MM.1S (cell line): Measurements from ENCODE around the gene HSDL1.

Source experiments
- DNase-seq: peaks from one replicate; pipeline ENCODE4 v3.0.0-alpha.2; 2015
- H2AFZ ChIP-seq: fragments of 300-600 bp; sonication (generic); 2 replicates; pipeline ENCODE4 v1.6.0; 2016; ENCODE audit warnings: antibody characterized with exemption, low read length
- H3F3A ChIP-seq: fragments of 300-600 bp; sonication (generic); 2 replicates; pipeline ENCODE4 v1.6.1; 2016; ENCODE audit warnings: mild to moderate bottlenecking, antibody characterized with exemption, low read length, moderate library complexity, mixed read lengths; ENCODE audit not compliant: insufficient read depth
- H3K27ac ChIP-seq: fragments of 300-600 bp; sonication (generic); 2 replicates; pipeline ENCODE4 v1.5.1; 2016; ENCODE audit warnings: mild to moderate bottlenecking, low read length
- H3K27me3 ChIP-seq: fragments of 300-600 bp; sonication (generic); replicated peaks from 2 replicates; pipeline ENCODE4 v1.6.0; 2016; ENCODE audit warnings: low read length; ENCODE audit not compliant: insufficient read depth
- H3K36me3 ChIP-seq: fragments of 300-600 bp; sonication (generic); replicated peaks from 2 replicates; pipeline ENCODE4 v1.6.1; 2016; ENCODE audit warnings: mild to moderate bottlenecking, low read length, mixed read lengths; ENCODE audit not compliant: insufficient read depth
- H3K4me1 ChIP-seq: fragments of 300-600 bp; sonication (generic); 2 replicates; pipeline ENCODE4 v1.6.1; 2016; ENCODE audit warnings: low read length, mixed read lengths
- H3K4me2 ChIP-seq: fragments of 300-600 bp; sonication (generic); 2 replicates; pipeline ENCODE4 v1.6.0; 2016; ENCODE audit warnings: low read depth, low read length
- H3K4me3 ChIP-seq: fragments of 300-600 bp; sonication (generic); 2 replicates; pipeline ENCODE4 v1.5.1; 2016; ENCODE audit warnings: low read length, mixed read lengths
- H3K79me2 ChIP-seq: fragments of 300-600 bp; sonication (generic); 2 replicates; pipeline ENCODE4 v1.6.1; 2016; ENCODE audit warnings: mixed run types, low read length, mixed read lengths
- H3K9ac ChIP-seq: fragments of 300-600 bp; sonication (generic); 2 replicates; pipeline ENCODE4 v1.6.1; 2016; ENCODE audit warnings: low read length, mixed read lengths
- H3K9me2 ChIP-seq: fragments of 300-600 bp; sonication (generic); replicated peaks from 2 replicates; pipeline ENCODE4 v1.6.1; 2016; ENCODE audit warnings: mild to moderate bottlenecking, low read length, mixed read lengths; ENCODE audit not compliant: insufficient read depth
- H3K9me3 ChIP-seq: fragments of 300-600 bp; sonication (generic); replicated peaks from 2 replicates; pipeline ENCODE4 v1.6.1; 2016; ENCODE audit warnings: mild to moderate bottlenecking, low read length, mixed read lengths; ENCODE audit not compliant: insufficient read depth
- H4K20me1 ChIP-seq: fragments of 300-600 bp; sonication (generic); 2 replicates; pipeline ENCODE4 v1.6.1; 2016; ENCODE audit warnings: mild to moderate bottlenecking, low read length, moderate library complexity, mixed read lengths; ENCODE audit not compliant: insufficient read depth
- EZH2 ChIP-seq: fragments of 300-600 bp; sonication (generic); optimal IDR thresholded peaks from 2 replicates; pipeline ENCODE3; 2017; ENCODE audit warnings: low read depth, mild to moderate bottlenecking, antibody characterized with exemption, low read length, mixed read lengths
- EZH2phosphoT487 ChIP-seq: fragments of 300-600 bp; sonication (generic); IDR thresholded peaks from 2 replicates; pipeline ENCODE4 v1.6.1; 2018; ENCODE audit warnings: antibody characterized with exemption, low read length
- TF ChIP-seq, protein P1 (sequence below): fragments of 300-600 bp; sonication (generic); IDR thresholded peaks from 2 replicates; pipeline ENCODE4 v1.5.1; 2016; ENCODE audit warnings: antibody characterized with exemption, low read length, mixed read lengths

Gene HSDL1

DNA sequence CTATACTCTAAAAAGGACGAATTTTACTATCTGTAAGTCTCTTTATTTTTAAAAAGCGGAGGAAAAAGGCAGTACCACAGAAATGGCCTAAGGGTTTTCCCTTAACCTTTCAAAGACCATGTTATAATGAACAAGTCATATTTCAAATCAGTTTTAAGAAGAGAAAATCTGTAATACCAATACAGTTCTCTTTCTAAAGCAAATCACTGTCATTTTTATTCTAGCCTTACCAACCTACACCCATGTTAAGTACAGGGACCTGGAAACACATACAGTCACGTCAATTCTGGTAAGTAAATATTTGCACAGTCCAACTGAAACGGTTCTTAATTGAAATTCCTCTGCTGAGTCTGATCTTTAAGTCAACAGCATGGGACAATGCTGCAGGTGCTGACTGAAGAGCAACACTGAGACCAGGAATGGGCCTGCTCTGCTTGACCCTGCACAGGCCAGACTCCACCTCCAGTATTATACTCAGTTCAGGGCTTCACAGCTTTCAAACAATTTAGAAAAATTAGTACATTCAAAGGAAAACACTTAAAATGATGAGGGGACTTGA lies 48.5 kb downstream of the HSDL1 start:
- Histone ChIP-seq H3K79me2 (peaks cover 57% of the 10 kb centered on the region), H3F3A (peaks cover 4% of the 10 kb centered on the region), H3K4me2 (no peak overlapping the region), H3K9ac (no peak overlapping the region), H3K4me3 (no peak overlapping the region), H3K27ac (no peak overlapping the region), H3K9me3 (no peaks in the 10 kb centered on the region), H3K4me1 (0 out of 2 replicates have a peak, but pooled peaks cover 7% of the 10 kb centered on the region), H3K36me3 (no peaks in the 10 kb centered on the region; the same call in 1 of the 2 replicates), H3K9me2 (no peaks in the 10 kb centered on the region), H3K27me3 (no peaks in the 10 kb centered on the region), H4K20me1 (no peaks in the 10 kb centered on the region), H2AFZ (no peak overlapping the region)
- DNase-seq = no peak
- TF ChIP-seq, protein P1, sequence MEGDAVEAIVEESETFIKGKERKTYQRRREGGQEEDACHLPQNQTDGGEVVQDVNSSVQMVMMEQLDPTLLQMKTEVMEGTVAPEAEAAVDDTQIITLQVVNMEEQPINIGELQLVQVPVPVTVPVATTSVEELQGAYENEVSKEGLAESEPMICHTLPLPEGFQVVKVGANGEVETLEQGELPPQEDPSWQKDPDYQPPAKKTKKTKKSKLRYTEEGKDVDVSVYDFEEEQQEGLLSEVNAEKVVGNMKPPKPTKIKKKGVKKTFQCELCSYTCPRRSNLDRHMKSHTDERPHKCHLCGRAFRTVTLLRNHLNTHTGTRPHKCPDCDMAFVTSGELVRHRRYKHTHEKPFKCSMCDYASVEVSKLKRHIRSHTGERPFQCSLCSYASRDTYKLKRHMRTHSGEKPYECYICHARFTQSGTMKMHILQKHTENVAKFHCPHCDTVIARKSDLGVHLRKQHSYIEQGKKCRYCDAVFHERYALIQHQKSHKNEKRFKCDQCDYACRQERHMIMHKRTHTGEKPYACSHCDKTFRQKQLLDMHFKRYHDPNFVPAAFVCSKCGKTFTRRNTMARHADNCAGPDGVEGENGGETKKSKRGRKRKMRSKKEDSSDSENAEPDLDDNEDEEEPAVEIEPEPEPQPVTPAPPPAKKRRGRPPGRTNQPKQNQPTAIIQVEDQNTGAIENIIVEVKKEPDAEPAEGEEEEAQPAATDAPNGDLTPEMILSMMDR = no peak
- TF ChIP-seq EZH2phosphoT487 = no peak

DNA sequence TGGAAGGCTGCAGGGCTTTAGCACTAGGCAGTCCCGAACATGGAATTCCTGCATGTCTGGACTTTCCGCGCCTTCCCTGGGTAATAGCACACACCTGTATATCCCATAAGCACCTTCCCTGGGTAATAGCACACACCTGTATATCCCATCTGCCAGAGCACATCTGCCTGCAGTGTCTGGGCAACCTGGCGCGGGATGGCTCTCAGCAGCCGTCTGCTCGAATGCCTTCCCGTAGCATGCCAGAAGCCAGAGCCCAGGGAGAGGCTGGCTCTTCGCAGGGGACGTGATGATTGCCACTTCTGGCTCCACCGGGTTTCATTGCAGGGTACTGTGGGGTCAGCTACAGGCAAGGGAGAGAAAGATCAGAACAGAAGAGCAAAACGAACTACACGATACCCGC lies 49.5 kb downstream of the HSDL1 start:
- Histone ChIP-seq H3K27ac (no peak overlapping the region), H3K36me3 (no peaks in the 10 kb centered on the region; the same call in 1 of the 2 replicates), H3K4me3 (no peak overlapping the region), H3K4me1 (0 out of 2 replicates have a peak, but pooled peaks cover 7% of the 10 kb centered on the region), H3K4me2 (no peak overlapping the region), H3F3A (peaks cover 4% of the 10 kb centered on the region), H3K79me2 (peaks cover 51% of the 10 kb centered on the region), H2AFZ (no peak overlapping the region), H3K9me2 (no peaks in the 10 kb centered on the region), H3K9me3 (no peaks in the 10 kb centered on the region), H3K27me3 (no peaks in the 10 kb centered on the region), H4K20me1 (no peaks in the 10 kb centered on the region), H3K9ac (no peak overlapping the region)
- no peak for DNase-seq
- TF ChIP-seq EZH2phosphoT487 = no peak
- TF ChIP-seq EZH2 = no peak
- TF ChIP-seq, protein P1 = no peak

DNA sequence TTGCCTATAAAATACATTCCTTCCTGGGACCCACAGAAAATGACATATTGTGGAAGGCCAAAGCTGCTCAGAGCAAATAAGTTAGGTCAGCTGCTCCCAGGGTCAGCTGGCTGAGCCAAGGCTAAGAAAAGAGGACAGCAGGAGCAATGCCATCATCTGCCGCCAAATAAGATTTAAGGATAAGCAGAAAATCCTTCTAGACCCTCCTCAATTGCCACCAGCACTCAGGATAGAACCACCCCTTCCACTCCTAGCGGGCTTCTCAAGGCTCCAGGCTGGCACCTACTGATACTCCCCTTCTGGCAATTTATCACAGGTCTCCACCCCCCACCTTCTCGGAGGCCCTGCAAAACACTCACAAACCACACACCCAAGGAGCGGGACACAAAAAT lies 51.1 kb downstream of the HSDL1 start:
- Histone ChIP-seq H2AFZ (no peak overlapping the region), H3F3A (peaks cover 11% of the 10 kb centered on the region), H4K20me1 (no peaks in the 10 kb centered on the region), H3K36me3 (no peaks in the 10 kb centered on the region; the same call in 1 of the 2 replicates), H3K9ac (no peak overlapping the region), H3K27me3 (no peaks in the 10 kb centered on the region), H3K4me3 (no peak overlapping the region), H3K4me1 (peaks cover 15% of the 10 kb centered on the region), H3K79me2 (peaks cover 46% of the 10 kb centered on the region), H3K9me2 (no peaks in the 10 kb centered on the region), H3K27ac (no peak overlapping the region), H3K4me2 (no peak overlapping the region), H3K9me3 (no peaks in the 10 kb centered on the region)
- DNase-seq = no peak
- no peak for TF ChIP-seq EZH2
- TF ChIP-seq, protein P1 = no peak
- TF ChIP-seq EZH2phosphoT487 = no peak
